ENCODE data around the gene ZCCHC7. TPM values are rescaled to one million over a fixed set of nuclear protein-coding genes. Genes with fewer than 3 reads are reported as not detected.

Gene ZCCHC7
- total and polyA plus RNA-seq, 2 experiments from 2014 or later: 29.8 to 38.8 TPM

GRCh38 chr9:37236822-37237221 is 116.4 kb downstream of the ZCCHC7 start:
- H2AFZ ChIP-seq: no peak overlapping the region
- H3K9me2 ChIP-seq (ENCODE audit: insufficient read depth): no peaks in the 10 kb centered on the region
- no peak for TF ChIP-seq CREB1 (CRISPR knock-in tag; IDR thresholded peaks at IDR 0.05; ENCODE audit: low read depth)
- TF ChIP-seq POLR2AphosphoS5 (IDR thresholded peaks at IDR 0.05; ENCODE audit: low read depth): no peak
- TF ChIP-seq ZNF114 (CRISPR knock-in tag; IDR thresholded peaks at IDR 0.05): no peak
- no peak for TF ChIP-seq EZH2 (IDR thresholded peaks at IDR 0.05; ENCODE audit: low read depth, unreplicated experiment)
- no peak for TF ChIP-seq JUNB (IDR thresholded peaks at IDR 0.05; ENCODE audit: unreplicated experiment)
- no peak for TF ChIP-seq ZNF331 (CRISPR knock-in tag; IDR thresholded peaks at IDR 0.05; ENCODE audit: low read depth)
- H3F3A ChIP-seq (replicated peaks; ENCODE audit: low read depth): no peaks in the 10 kb centered on the region
- Mint-ChIP-seq H3K9me3 (no peaks in the 10 kb centered on the region), H3K27me3 (ENCODE audit: insufficient read depth, low read depth, poor library complexity) (no peaks in the 10 kb centered on the region), H3K4me1 (peaks cover 52% of the 10 kb centered on the region), H3K36me3 (ENCODE audit: low read depth) (peaks cover 3% of the 10 kb centered on the region; the same call in 1 of the 3 replicates), H3K4me3 (no peak overlapping the region), H3K27ac (no peak overlapping the region)
- H3K27ac ChIP-seq (ENCODE audit: low read depth): no peak overlapping the region
- peaks cover 8% of the 10 kb centered on the region; the same call in 1 of the 2 replicates for H3K79me2 ChIP-seq (replicated peaks; ENCODE audit: insufficient read depth)
- H3K4me1 ChIP-seq (ENCODE audit: insufficient read depth): peaks cover 41% of the 10 kb centered on the region
- H3K4me2 ChIP-seq: no peak overlapping the region
- no peaks in the 10 kb centered on the region for H3K36me3 ChIP-seq (ENCODE audit: insufficient read depth)
- H4K20me1 ChIP-seq (replicated peaks; ENCODE audit: insufficient read depth): no peaks in the 10 kb centered on the region
- no peaks in the 10 kb centered on the region for H3K27me3 ChIP-seq (ENCODE audit: insufficient read depth)
- ATAC-seq (no peak), DNase-seq (ENCODE audit: low spot score) (no peak)
- no peak overlapping the region for H3K4me3 ChIP-seq

GRCh38 chr9:37238122-37238521 is 117.7 kb downstream of the ZCCHC7 start:
- H4K20me1 ChIP-seq (replicated peaks; ENCODE audit: insufficient read depth): no peaks in the 10 kb centered on the region
- Mint-ChIP-seq H3K27me3 (ENCODE audit: insufficient read depth, low read depth, poor library complexity) (no peaks in the 10 kb centered on the region), H3K36me3 (ENCODE audit: low read depth) (peaks cover 3% of the 10 kb centered on the region; the same call in 1 of the 3 replicates), H3K4me3 (no peak overlapping the region), H3K9me3 (no peaks in the 10 kb centered on the region), H3K27ac (0 out of 2 replicates have a peak overlapping the region, but pooled peaks have one; percentile 42), H3K4me1 (peaks cover 51% of the 10 kb centered on the region)
- no peak overlapping the region for H3K27ac ChIP-seq (ENCODE audit: low read depth)
- ATAC-seq (no peak), DNase-seq (ENCODE audit: low spot score) (no peak)
- H3F3A ChIP-seq (replicated peaks; ENCODE audit: low read depth): no peaks in the 10 kb centered on the region
- H3K36me3 ChIP-seq (ENCODE audit: insufficient read depth): no peaks in the 10 kb centered on the region
- peaks cover 10% of the 10 kb centered on the region; the same call in 1 of the 2 replicates for H3K79me2 ChIP-seq (replicated peaks; ENCODE audit: insufficient read depth)
- no peak overlapping the region for H2AFZ ChIP-seq
- H3K9me2 ChIP-seq (ENCODE audit: insufficient read depth): no peaks in the 10 kb centered on the region
- H3K4me1 ChIP-seq (ENCODE audit: insufficient read depth): peaks cover 39% of the 10 kb centered on the region
- H3K4me2 ChIP-seq: no peak overlapping the region
- no peaks in the 10 kb centered on the region for H3K27me3 ChIP-seq (ENCODE audit: insufficient read depth)
- H3K4me3 ChIP-seq: no peak overlapping the region
- TF ChIP-seq CREB1 (CRISPR knock-in tag; IDR thresholded peaks at IDR 0.05; ENCODE audit: low read depth) (no peak), EZH2phosphoT487 (IDR thresholded peaks at IDR 0.05; ENCODE audit: unreplicated experiment) (no peak), ETS1 (IDR thresholded peaks at IDR 0.05) (no peak), ZNF114 (CRISPR knock-in tag; IDR thresholded peaks at IDR 0.05) (no peak), CTCF (conservative IDR thresholded peaks at IDR 0.05; ENCODE audit: low read depth in 2 of 2) (no peak)
